ENCODE measurements around the gene FTCDNL1.

Gene FTCDNL1

GRCh38 chr2:199848389-199849130, 2.4 kb downstream of the FTCDNL1 start:
- TF ChIP-seq CTCF (IDR thresholded peaks at IDR 0.05; ENCODE audit: extremely low read depth, insufficient read depth, missing control alignments), result no peak
- DNase-seq (ENCODE audit: low spot score), result no peak
- in situ Hi-C loops (cut with MboI; ENCODE audit: low pct_unique_long_range_greater_than_20kb, low sequenced_read_pairs, unreplicated experiment), result no loop called here

- no peak for DNase-seq (ENCODE audit: low spot score)
- in situ Hi-C loops (cut with MboI; ENCODE audit: low pct_unique_long_range_greater_than_20kb, low sequenced_read_pairs, unreplicated experiment), result no loop called here
- no peak for TF ChIP-seq CTCF (IDR thresholded peaks at IDR 0.05; ENCODE audit: extremely low read depth, insufficient read depth, missing control alignments)
These were observed 3.7 kb downstream of the FTCDNL1 start for GRCh38 chr2:199847181-199847864.

GRCh38 chr2:199842631-199843395, 8.2 kb downstream of the FTCDNL1 start:
- DNase-seq (ENCODE audit: low spot score), result no peak
- in situ Hi-C loops (cut with MboI; ENCODE audit: low pct_unique_long_range_greater_than_20kb, low sequenced_read_pairs, unreplicated experiment), result no loop called here

GRCh38 chr2:199841409-199841808, 9.6 kb downstream of the FTCDNL1 start:
- TF ChIP-seq CTCF (IDR thresholded peaks at IDR 0.05; ENCODE audit: extremely low read depth, insufficient read depth, missing control alignments), result no peak
- no peak for DNase-seq (ENCODE audit: low spot score)
- in situ Hi-C loops (cut with MboI; ENCODE audit: low pct_unique_long_range_greater_than_20kb, low sequenced_read_pairs, unreplicated experiment), result no loop called here

More at GRCh38 chr2:199842631-199843395, 8.2 kb downstream of the FTCDNL1 start:
- no peak for TF ChIP-seq CTCF (IDR thresholded peaks at IDR 0.05; ENCODE audit: extremely low read depth, insufficient read depth, missing control alignments)

- no peak for TF ChIP-seq CTCF (IDR thresholded peaks at IDR 0.05; ENCODE audit: extremely low read depth, insufficient read depth, missing control alignments)
- DNase-seq (ENCODE audit: low spot score), result no peak
- in situ Hi-C loops (cut with MboI; ENCODE audit: low pct_unique_long_range_greater_than_20kb, low sequenced_read_pairs, unreplicated experiment), result no loop called here
These were observed 12.6 kb downstream of the FTCDNL1 start for GRCh38 chr2:199838399-199838798.

- in situ Hi-C loops (cut with MboI; ENCODE audit: low pct_unique_long_range_greater_than_20kb, low sequenced_read_pairs, unreplicated experiment), result no loop called here
- no peak for DNase-seq (ENCODE audit: low spot score)
- TF ChIP-seq CTCF (IDR thresholded peaks at IDR 0.05; ENCODE audit: extremely low read depth, insufficient read depth, missing control alignments), result no peak
These were observed 14.0 kb downstream of the FTCDNL1 start for GRCh38 chr2:199836943-199837342.

Data from GM13977 (cell line).